ENCODE data around the gene NCOA3.
"Not testable (repeated sequence)": the region's sequence is repeated elsewhere in the genome, so short reads cannot be mapped to it uniquely, and the experiment has no call there.

NCOA3 gene

DNA sequence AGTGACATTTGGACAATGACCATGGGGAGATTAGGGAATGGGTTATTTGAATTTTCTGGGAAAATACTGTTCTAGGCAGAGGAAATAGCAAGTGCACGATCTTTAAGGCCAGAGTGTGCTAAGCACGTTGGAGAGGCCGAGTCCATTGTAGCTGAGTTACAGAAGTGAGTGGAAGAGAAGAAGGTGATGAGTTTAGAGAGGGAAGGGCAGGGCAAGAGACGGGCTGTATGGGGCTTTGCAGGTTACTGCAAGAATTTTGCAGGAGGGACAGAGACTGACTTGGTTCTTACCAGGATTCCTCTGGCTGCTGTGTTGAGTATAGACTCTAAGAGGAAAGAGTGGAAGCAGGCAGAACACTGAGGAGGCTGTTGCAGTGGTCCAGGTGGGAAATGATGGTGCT lies 1.1 kb upstream of the NCOA3 start:
- ChIA-PET CTCF (interaction anchor here (0.6 to 2.5 kb wide), 4 partner anchors 17 to 228 kb away, joined by 3 to 21 read pairs (median 4); no protein-coding TSS in a partner anchor), POLR2A (ENCODE audit: low non-redundant PET) (interaction anchor here (0.6 kb wide), 1 partner anchor 32 kb away, joined by 6 read pairs; no protein-coding TSS in a partner anchor)
- H3K27ac ChIP-seq = peak overlapping the region; percentile 50
- no peak for DNase-seq (ENCODE audit: low spot score)
- TF ChIP-seq, protein P1, sequence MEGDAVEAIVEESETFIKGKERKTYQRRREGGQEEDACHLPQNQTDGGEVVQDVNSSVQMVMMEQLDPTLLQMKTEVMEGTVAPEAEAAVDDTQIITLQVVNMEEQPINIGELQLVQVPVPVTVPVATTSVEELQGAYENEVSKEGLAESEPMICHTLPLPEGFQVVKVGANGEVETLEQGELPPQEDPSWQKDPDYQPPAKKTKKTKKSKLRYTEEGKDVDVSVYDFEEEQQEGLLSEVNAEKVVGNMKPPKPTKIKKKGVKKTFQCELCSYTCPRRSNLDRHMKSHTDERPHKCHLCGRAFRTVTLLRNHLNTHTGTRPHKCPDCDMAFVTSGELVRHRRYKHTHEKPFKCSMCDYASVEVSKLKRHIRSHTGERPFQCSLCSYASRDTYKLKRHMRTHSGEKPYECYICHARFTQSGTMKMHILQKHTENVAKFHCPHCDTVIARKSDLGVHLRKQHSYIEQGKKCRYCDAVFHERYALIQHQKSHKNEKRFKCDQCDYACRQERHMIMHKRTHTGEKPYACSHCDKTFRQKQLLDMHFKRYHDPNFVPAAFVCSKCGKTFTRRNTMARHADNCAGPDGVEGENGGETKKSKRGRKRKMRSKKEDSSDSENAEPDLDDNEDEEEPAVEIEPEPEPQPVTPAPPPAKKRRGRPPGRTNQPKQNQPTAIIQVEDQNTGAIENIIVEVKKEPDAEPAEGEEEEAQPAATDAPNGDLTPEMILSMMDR (conservative IDR thresholded peaks at IDR 0.05; ENCODE audit: low read depth) = no peak

DNA sequence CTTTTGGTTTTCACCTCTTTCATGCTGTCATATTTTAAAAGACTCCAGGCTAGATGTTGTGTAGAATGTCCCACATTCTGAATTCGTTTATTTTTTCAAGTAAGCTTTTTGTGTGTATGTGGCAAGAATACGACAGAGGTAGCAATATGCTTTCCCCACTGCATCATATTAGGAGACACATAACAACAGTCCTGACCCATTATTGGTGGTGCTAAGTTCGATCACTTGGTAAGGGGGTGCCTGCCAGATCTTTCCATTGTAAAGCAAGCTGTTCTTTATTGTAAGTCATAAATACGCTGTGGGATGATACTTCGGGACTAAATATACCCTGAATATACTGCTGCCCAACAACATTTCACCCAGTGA lies 588 bp upstream of the NCOA3 start:
- ChIA-PET POLR2A (ENCODE audit: low non-redundant PET) (interaction anchor here (0.6 to 1.8 kb wide), 11 partner anchors 8 to 275 kb away, joined by 3 to 8 read pairs (median 4); no protein-coding TSS in a partner anchor), CTCF (interaction anchor here (0.6 to 2.5 kb wide), 11 partner anchors 15 to 656 kb away, joined by 3 to 21 read pairs (median 4); no protein-coding TSS in a partner anchor)
- TF ChIP-seq, protein P1 (conservative IDR thresholded peaks at IDR 0.05; ENCODE audit: low read depth) = no peak
- DNase-seq (ENCODE audit: low spot score) = no peak
- H3K27ac ChIP-seq = peak overlapping the region; percentile 91

DNA sequence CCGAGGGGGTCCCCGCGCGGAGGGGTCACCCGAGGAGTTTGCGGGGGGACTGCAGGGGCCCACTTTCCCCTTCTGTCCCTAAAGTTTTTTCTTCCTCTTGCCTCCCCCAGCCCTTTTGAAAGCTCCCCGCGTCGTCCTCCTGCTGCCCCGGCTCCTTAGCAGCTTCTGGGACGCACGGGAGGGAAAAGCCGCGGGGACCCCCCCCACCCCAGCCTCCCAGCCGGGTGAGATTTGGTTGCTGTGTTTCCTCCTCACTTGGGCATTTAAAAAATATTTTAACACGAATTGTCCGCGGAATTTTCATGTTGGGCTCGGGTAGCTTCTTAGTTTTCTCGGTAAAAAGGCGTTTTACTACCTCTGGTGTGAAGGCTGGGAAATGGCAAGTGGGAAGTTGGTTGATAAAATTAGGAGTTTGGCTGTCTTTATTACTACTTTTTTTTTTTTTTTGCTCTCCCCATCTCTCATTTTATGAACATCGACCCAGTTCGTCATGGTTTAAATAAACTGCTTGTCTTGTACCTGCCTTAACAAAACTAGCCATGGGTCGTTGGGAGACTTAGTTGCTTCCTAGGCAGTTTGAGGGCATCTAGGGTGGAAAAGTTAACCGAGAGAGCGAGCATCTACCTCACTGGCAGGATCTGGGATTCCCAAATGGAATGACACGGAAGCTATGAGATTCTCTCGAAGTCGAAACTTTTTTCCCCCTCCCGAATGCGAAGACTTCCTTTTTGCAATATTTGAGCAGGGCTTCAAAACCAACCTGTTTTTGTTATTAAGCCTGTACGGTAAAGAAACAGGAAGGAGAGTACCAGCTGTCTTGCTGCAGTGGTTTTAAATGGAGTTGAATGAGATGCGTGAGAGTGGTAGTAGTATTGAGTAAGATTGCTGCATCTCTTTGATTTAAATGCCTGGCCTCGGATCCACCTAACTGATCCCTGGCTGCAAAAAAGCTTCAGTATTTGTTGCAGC lies 868 bp downstream of the NCOA3 start:
- DNase-seq (ENCODE audit: low spot score) = peak; percentile 65
- CTCF ChIA-PET = interaction anchor here (0.5 to 2.5 kb wide), 26 partner anchors 9 to 1648 kb away, joined by 3 to 21 read pairs (median 4); no protein-coding TSS in a partner anchor

DNA sequence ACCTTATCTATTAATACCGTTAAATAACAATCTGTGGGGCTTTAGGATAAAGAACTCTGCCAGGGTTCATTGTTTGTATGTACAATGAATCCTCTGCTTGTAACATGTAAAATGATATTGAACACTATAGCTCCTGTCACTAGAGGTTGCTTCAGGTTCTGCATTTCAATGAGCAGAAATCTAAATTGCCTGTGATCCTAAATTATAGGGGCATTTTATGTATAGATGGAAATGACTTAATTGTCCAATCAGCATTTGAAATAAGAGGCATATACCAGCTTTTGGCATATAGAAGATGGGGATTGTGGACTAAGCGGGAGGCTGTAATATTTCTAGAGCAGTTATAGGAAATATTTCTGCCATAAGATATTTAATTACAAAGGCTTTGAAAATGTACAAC lies 2.0 kb downstream of the NCOA3 start:
- ChIA-PET CTCF (interaction anchor here (0.6 to 2.0 kb wide), 7 partner anchors 10 to 120 kb away, joined by 3 to 9 read pairs (median 4); no protein-coding TSS in a partner anchor), POLR2A (ENCODE audit: low non-redundant PET) (interaction anchor here (0.5 to 0.6 kb wide), 2 partner anchors 18 to 147 kb away, joined by 3 to 5 read pairs; no protein-coding TSS in a partner anchor)
- no peak for DNase-seq (ENCODE audit: low spot score)
- TF ChIP-seq, protein P1 (conservative IDR thresholded peaks at IDR 0.05; ENCODE audit: low read depth) = no peak
- no peak overlapping the region for H3K27ac ChIP-seq

More for the DNA sequence above, 868 bp downstream of the NCOA3 start:
- TF ChIP-seq, protein P1 (conservative IDR thresholded peaks at IDR 0.05; ENCODE audit: low read depth) = no peak
- peak overlapping the region; percentile 91 for H3K27ac ChIP-seq
- POLR2A ChIA-PET (ENCODE audit: low non-redundant PET) = interaction anchor here (0.5 to 1.8 kb wide), 14 partner anchors 9 to 148 kb away, joined by 3 to 16 read pairs (median 4); no protein-coding TSS in a partner anchor

DNA sequence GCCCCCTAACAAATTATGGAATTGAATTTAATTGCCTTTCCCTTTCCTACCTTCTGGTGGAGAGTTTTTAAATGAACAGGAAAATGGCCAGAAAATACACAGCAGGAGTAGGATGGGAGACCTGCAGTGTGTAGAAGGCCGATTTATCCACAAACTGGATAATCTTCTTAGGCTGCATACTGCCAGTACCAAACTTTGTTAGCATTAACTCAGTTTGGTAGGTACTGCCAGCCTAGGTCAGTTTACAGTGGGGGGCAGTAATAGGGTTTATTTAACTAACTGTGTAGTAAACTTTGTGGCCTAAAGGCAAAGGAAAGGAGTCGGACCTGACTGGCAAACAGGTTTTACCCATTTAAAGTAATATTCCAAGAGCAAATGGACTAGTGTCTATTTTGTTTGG lies 4.6 kb downstream of the NCOA3 start:
- DNase-seq (ENCODE audit: low spot score) = no peak
- ChIA-PET CTCF (interaction anchor here (0.6 to 1.0 kb wide), 2 partner anchors 55 to 114 kb away, joined by 3 read pairs; no protein-coding TSS in a partner anchor), POLR2A (ENCODE audit: low non-redundant PET) (no interaction called here)
- TF ChIP-seq, protein P1 (conservative IDR thresholded peaks at IDR 0.05; ENCODE audit: low read depth) = no peak
- no peak overlapping the region for H3K27ac ChIP-seq

DNA sequence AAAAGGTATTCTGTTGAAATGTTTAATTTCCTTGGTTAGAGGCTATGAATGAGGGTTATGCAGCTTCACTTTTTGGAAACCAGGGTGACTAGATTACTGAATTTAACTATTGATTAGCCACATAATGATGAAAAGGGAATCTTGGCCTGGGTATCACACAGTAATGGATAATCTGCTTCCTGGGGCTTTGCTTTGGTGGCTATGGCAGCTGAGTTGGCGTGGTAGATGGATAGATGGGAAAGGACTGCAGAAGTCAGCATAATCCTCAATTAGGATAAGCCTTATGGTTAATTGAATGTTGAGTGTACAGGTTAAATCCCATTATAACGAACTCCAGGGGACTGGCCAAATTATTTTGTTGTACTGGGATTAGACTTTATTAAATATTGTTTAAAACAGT lies 5.2 kb downstream of the NCOA3 start:
- H3K27ac ChIP-seq = no peak overlapping the region
- ChIA-PET POLR2A (ENCODE audit: low non-redundant PET) (no interaction called here), CTCF (interaction anchor here (0.6 kb wide), 2 partner anchors 67 to 132 kb away, joined by 3 read pairs; no protein-coding TSS in a partner anchor)
- DNase-seq (ENCODE audit: low spot score) = no peak
- TF ChIP-seq, protein P1 (conservative IDR thresholded peaks at IDR 0.05; ENCODE audit: low read depth) = no peak

DNA sequence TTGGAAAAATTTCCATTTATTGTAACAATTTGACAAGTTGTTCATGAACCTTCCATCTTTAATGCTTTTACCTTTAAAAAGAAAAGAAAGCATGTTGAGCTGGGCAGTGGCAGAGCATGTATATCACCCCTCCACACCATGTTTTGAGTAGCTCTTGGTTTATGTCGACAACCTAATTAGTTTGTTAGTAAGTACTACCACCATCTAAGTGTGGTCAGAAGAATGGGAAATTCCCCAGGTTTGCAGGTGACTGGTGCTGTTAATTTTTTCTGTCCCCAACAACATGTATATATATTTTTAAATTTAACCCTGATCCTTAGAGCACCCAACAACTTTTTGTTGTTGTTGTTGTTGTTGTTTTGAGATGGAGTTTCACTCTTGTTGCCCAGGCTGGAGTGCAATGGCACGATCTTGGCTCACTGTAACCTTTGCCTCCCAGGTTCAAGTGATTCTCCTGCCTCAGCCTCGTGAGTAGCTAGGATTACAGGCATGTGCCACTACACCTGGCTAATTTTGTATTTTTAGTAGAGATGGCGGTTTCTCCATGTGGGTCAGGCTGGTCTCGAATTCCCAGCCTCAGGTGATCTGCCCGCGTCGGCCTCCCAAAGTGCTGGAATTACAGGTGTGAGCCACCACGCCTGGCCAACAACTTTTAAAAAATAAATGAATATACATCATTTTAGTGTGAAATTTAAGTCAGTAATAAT lies 5.7 kb downstream of the NCOA3 start:
- DNase-seq (ENCODE audit: low spot score); H3K27ac ChIP-seq; POLR2A ChIA-PET (ENCODE audit: low non-redundant PET): not testable (repeated sequence)
- CTCF ChIA-PET = interaction anchor here (0.6 to 1.5 kb wide), 5 partner anchors 16 to 782 kb away, joined by 3 read pairs; no protein-coding TSS in a partner anchor
